Activated T-helper 9 cell treated with anti-CD3 and anti-CD28 coated beads, Interleukin-2, amount 50 U/mL, for 16 hours (primary cell): Measurements from ENCODE around the gene GPC5.

ENCODE experiments used
- DNase-seq: peaks from one replicate; pipeline ENCODE4 v3.0.0-alpha.2; 2020; ENCODE audit warnings: low read depth

GPC5 gene

GRCh38 chr13:91986761-91987483, 588.5 kb downstream of the GPC5 start:
- DNase-seq, result no peak

- no peak for DNase-seq
Observed at GRCh38 chr13:91988331-91988730, 589.9 kb downstream of the GPC5 start.

GRCh38 chr13:92012787-92013186, 614.4 kb downstream of the GPC5 start:
- DNase-seq, result no peak

- no peak for DNase-seq
Observed at GRCh38 chr13:92017737-92018136, 619.3 kb downstream of the GPC5 start.

GRCh38 chr13:92028695-92029094, 630.3 kb downstream of the GPC5 start:
- no peak for DNase-seq

DNA sequence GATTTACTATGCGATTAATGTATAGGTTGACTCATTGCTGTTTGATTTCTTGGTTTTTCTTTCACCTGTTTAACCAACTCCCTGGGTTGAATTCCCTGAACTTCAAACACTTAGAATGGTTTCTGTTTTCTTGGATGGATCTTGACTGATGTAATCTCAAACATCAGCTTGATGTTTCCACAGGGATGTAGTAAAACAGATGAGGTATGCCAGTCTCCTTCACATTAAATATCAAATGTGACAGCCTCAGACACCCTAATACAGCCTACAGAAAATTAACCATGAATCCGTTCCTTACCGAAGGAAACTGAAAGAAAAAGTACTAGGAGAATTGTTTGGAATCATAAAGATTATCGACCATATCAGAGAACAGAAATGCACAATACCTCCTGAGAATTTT, 631.2 kb downstream of the GPC5 start:
- DNase-seq, result no peak

DNA sequence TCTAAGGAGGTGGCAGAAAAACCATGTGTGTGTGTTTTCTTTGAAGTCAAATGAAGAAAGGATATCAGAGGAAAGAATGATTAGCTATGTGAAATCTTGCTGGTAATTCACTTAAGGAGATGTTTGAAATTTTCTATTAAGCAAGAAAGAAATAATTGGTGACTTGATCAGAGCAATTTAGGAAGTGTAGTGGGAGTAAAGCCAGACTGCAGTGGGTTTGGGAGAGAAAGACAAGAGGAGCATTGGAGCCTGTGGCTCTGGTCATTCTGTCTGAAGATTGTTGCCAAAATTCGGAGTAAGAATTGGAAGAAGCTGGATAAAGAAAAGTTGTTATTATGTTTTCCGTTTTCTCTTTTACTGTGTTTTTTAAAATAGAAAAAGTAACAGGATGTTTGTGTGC, 640.5 kb downstream of the GPC5 start:
- DNase-seq, result no peak

DNA sequence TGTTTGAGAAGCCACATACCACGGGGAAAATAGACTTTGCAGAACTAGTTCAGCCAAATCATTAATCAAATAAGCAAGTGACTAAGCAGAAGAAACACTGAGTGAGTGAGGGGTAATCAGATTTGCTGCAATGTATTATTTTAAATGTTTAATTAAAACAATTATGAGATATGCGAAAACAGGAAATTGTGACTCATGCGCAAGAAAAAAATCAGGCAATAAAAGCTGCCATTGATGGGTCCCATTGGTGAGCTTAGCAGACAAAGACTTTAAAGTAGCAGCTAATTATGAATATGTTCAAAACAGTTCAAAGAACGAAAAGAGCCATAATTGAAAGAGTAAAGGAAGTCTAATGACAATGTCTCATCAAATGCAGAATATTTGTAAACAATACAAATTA, 644.1 kb downstream of the GPC5 start:
- DNase-seq, result no peak

DNA sequence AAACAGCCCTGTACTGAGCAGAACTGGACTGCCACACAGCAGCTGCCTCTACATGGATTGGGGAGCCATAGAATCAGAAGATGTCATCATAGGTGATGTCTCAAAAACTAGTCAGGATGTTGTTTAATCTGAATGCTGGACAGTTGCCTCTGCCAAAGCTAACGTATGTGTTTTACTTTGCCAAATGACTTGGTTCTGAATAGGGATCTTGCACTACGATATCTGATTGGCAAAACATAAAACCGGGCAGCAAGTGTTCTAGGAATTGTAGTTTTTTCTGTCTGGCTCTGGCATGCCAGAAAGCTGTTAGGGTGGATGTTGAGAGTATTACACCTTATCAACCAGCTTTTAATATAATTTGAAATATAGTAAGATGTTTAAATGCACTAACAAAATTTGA, 645.9 kb downstream of the GPC5 start:
- no peak for DNase-seq

DNA sequence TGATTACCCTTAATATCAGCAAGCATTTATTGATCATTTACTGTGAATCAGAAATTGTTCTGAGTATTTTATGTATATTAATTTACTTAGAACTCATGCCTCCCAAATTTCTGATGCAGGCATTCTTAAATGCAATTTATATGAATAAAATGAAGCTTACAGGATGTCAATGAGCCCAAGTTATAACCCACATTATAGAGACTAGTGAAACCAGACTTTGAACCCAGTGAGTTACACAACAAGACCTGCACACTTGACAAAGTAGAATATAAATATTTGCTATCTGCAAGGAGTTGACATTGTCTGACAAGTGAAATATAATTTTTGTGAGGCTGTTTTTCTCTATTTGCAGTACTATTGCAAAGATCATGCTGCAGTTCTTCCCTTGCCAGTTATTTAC, 656.0 kb downstream of the GPC5 start:
- DNase-seq, result no peak

- no peak for DNase-seq
Observed at GRCh38 chr13:92074658-92075057, 676.2 kb downstream of the GPC5 start.

DNA sequence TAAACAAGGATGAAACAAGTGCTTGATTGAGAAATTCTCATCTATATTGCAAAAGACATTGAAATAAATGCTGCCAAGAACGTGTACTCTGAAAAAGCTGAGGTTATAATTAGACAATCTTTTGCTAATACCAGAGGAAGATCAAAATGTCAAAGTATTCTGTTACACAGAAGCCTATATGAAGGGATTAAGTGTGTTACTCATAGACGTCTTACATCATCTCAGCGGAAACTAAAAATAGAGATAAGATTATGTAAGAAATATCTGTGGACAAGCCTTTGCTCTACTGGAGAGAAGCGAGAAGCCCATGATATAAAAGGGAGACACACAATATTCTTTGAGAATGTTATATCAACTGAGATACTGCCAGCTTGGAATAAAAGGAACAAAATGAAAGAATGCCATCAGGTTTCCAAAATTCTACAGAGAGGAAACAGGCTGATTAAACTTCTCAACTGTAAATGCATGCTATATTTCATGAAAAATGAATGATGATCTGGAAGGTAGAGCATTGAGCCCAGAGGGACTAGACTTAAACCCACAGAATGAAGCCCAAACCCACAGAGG, 699.0 kb downstream of the GPC5 start:
- DNase-seq, result no peak

GRCh38 chr13:92101801-92102200, 703.4 kb downstream of the GPC5 start:
- DNase-seq, result no peak

- DNase-seq, result no peak
Observed at GRCh38 chr13:92103689-92104153, 705.3 kb downstream of the GPC5 start.

- DNase-seq, result no peak
Observed at GRCh38 chr13:92122186-92122853, 723.9 kb downstream of the GPC5 start.

DNA sequence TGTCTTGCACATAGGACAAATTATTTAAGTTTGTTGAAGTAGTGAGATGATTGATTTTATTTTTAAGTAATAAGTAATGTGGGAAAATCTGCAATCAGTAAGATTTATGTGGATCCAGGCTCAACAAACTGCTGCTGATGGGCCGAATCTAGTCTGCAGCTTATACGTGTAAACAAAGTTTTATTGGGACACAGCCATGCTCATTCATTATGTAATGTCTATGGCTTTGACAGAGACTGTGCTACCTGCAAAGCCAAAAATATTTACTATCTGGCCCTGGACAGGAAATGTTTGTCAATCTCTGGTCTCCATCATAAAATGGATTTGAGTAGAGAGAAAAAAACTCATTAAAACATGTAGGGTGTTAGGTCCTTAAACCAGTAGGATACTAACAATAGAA, 728.0 kb downstream of the GPC5 start:
- DNase-seq, result no peak

- DNase-seq, result no peak
Observed at GRCh38 chr13:92135509-92135908, 737.1 kb downstream of the GPC5 start.

DNA sequence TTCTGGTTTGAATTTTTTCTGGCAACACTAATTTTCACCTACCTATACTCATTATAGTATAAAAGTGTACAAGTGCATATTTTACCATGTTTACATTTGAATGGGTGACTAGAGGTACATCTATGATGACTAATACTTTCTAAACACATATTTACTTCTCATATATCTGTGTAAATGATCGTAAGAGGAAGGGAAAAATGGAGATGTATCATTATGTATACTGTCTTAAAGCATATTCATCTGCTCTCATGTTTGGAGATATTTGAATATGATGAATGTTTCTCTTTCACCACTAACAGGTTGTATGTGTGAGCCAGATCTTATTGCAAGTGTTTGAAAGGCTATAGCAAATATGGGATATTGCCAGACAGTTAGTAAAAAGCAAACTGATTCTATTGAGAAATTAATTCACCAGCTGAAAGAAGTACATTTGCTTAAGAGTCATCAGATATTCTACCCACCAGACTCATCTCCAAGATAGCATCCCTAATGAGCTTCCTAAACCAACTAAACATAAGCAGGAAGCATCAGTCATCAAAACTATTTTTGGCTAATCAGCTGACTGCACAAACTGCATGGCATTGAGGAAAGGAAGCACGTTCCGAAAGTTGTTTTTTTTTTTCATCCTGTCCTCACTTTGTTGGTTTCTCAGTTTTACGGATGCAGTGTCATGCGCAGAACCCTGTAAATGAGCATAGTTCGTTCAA, 738.2 kb downstream of the GPC5 start:
- DNase-seq, result no peak

GRCh38 chr13:92137520-92137919, 739.1 kb downstream of the GPC5 start:
- no peak for DNase-seq

DNA sequence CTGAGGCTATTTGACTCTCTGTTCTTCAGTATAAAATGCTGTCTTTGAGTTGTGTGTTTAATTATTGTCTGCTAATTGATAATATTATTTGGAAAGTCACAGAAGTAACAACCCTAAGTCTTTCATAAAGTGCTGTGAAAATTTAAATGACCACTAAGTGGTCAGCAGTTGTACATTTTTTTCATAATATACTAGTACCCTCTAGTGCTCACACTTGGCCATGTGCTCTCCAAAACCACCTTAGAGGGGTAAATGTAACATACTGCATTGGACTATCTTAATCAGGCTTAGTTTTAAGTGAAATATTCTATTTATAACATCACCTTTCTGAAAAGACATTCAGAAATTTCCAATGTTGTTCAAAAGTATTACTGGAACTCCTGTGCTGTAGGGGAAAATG, 745.3 kb downstream of the GPC5 start:
- no peak for DNase-seq

DNA sequence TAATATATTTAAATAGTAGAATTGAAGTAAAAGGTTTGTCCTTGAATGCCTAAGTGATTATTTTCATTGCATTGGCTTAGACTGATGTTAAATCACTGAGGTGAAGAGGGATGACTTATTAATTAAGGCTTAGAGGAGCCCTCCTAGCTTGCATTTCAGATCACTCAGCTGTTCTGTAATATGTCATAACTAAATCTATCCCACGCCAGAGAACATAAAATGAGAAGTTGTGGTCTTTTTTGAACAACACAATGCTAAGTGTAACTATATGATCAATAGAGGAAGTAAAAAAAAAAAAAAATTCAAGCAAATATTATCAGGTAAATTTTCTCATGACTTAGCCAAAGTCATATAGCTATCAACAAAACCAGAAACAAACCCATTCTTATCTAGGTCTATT, 752.2 kb downstream of the GPC5 start:
- DNase-seq, result no peak

- DNase-seq, result no peak
Observed at GRCh38 chr13:92158346-92158745, 759.9 kb downstream of the GPC5 start.

DNA sequence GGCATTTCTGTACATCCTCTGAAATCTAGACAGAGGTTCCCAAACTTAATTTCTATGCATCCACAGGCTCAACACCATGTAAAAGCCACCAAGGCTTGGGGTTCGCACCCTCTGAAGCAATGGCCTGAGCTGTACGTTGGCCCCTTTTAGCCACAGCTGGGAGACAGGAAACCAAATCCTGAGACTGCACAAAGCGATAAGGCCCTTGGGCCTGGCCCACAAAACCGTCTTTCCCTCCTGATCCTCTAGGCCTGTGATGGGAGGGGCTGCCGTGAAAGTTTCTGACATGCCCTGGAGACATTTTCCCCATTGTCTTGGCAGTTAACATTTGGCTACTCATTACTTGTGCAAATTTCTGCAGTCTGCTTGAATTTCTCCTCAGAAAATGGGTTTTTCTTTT, 766.4 kb downstream of the GPC5 start:
- no peak for DNase-seq
